HEK293 (cell line): ENCODE measurements around the gene UGT1A6.

Experiments used
- CTCF ChIP-seq: fragments of 450-650 bp; formaldehyde crosslinking; IDR thresholded peaks from 2 replicates; pipeline ENCODE4 v1.5.1; 2016; ENCODE audit warnings: missing biosample characterization, missing genetic modification characterization
- GLIS1 ChIP-seq: fragments of 450-650 bp; formaldehyde crosslinking; IDR thresholded peaks from 2 replicates; pipeline ENCODE4 v1.5.1; 2016; ENCODE audit warnings: missing biosample characterization, missing genetic modification characterization
- KLF9 ChIP-seq: fragments of 450-650 bp; formaldehyde crosslinking; IDR thresholded peaks from 2 replicates; pipeline ENCODE4 v1.5.1; 2016; ENCODE audit warnings: missing biosample characterization, missing genetic modification characterization, low read depth
- ZBTB49 ChIP-seq: fragments of 450-650 bp; formaldehyde crosslinking; IDR thresholded peaks from 2 replicates; pipeline ENCODE4 v1.5.1; 2016; ENCODE audit warnings: missing biosample characterization, missing genetic modification characterization, low read depth
- ZBTB7A ChIP-seq: fragments of 450-650 bp; formaldehyde crosslinking; IDR thresholded peaks from 2 replicates; pipeline ENCODE4 v1.5.1; 2016; ENCODE audit warnings: low read depth, missing biosample characterization, missing genetic modification characterization
- ZEB2 ChIP-seq: fragments of 450-650 bp; formaldehyde crosslinking; IDR thresholded peaks from 2 replicates; pipeline ENCODE4 v1.5.1; 2016; ENCODE audit warnings: missing biosample characterization, missing genetic modification characterization
- ZNF274 ChIP-seq, 2 experiments: fragments of 200-500 bp in 1 of 2; fragments of 450-650 bp in 1 of 2; sonication (Bioruptor generic) in 1 of 2; formaldehyde crosslinking in 1 of 2; IDR thresholded peaks; 2 replicates each; pipeline versions ENCODE4 v1.5.1 to v1.6.1; 2014 to 2016; ENCODE audit warnings: borderline replicate concordance in 1 of 2, inconsistent platforms in 1 of 2, low read length in 1 of 2, missing biosample characterization in 1 of 2, missing genetic modification characterization in 1 of 2
- ZNF423 ChIP-seq: fragments of 450-650 bp; formaldehyde crosslinking; IDR thresholded peaks from 2 replicates; pipeline ENCODE4 v1.5.1; 2016; ENCODE audit warnings: missing biosample characterization, missing genetic modification characterization
- ZNF558 ChIP-seq: fragments of 450-650 bp; formaldehyde crosslinking; IDR thresholded peaks from 2 replicates; pipeline ENCODE4 v1.5.1; 2016; ENCODE audit warnings: missing biosample characterization, missing genetic modification characterization
- ZNF670 ChIP-seq: fragments of 450-650 bp; formaldehyde crosslinking; IDR thresholded peaks from 2 replicates; pipeline ENCODE4 v1.5.1; 2016; ENCODE audit warnings: missing biosample characterization, missing genetic modification characterization, low read depth

GRCh38 chr2:233698740-233699139, 6.0 kb downstream of the UGT1A6 start:
- TF ChIP-seq ZBTB49 (tag by site-specific recombination) (no peak), CTCF (tag by site-specific recombination) (no peak), GLIS1 (tag by site-specific recombination) (no peak), ZNF274 (IDR thresholded peaks at IDR 0.05; ENCODE audit: low read length) (no peak), ZNF274 (tag by site-specific recombination; IDR thresholded peaks at IDR 0.05; ENCODE audit: borderline replicate concordance) (no peak), ZNF558 (tag by site-specific recombination) (no peak), ZNF670 (tag by site-specific recombination) (no peak), ZEB2 (no peak), ZNF423 (tag by site-specific recombination) (no peak), KLF9 (tag by site-specific recombination) (no peak), ZBTB7A (no peak)
